CD4-positive, alpha-beta T cell treated with Interleukin-17A for 1 hour (primary cell): ENCODE measurements around the gene GAPT.
"Not testable (repeated sequence)": the region's sequence is repeated elsewhere in the genome, so short reads cannot be mapped to it uniquely, and the experiment has no call there.

ENCODE experiments used
- DNase-seq: peaks from one replicate; pipeline ENCODE4 v3.0.0-alpha.2; 2020

GAPT gene

GRCh38 chr5:58505971-58506640 is 14.9 kb downstream of the GAPT start:
- DNase-seq = no peak

DNA sequence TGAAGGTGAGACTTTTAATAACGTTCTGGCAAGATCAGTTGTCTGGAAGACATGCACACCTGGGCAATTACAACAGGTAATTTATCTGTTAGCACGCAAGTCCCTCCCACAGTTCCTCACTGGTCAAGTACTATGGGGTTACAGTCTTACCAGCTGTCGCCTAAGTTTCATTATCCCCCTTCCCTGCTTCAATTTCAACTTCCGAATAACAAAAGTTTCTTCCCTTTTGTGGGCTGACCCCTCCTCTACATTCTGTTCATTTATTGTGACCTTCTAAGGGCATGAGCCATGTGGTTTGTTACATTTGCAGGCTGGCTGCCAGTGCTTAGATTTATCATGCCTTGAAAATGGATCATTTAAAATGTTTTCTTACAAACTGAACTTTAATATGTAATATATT is 16.5 kb downstream of the GAPT start:
- no peak for DNase-seq

GRCh38 chr5:58517198-58517597 is 26.0 kb downstream of the GAPT start:
- DNase-seq = no peak

- no peak for DNase-seq
Observed at GRCh38 chr5:58523956-58524355, 32.7 kb downstream of the GAPT start.

GRCh38 chr5:58524571-58524970 is 33.3 kb downstream of the GAPT start:
- DNase-seq = no peak

DNA sequence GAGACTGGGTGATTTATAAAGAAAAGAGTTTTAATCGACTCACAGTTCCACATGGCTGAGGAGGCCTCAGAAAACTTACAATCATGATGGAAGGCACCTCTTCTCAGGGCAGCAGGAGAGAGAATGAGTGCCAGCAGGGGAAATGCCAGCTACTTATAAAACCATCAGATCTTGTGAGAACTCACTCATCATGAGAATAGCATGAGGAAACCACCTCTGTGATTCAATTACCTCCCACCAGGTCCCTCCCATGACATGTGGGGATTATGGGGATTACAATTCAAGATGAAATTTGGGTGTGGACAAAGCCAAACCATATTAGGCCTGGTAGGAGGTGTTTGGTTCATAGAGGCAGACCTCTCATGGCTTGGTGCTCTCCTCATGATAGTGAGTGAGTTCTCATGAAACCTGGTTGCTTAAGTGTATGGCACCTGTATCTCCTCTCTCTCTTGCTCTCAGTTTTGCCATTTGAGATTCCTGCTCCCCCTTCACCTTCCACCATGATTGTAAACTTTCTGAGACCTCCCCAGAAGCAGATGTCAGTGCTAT is 39.8 kb downstream of the GAPT start:
- no peak for DNase-seq

DNA sequence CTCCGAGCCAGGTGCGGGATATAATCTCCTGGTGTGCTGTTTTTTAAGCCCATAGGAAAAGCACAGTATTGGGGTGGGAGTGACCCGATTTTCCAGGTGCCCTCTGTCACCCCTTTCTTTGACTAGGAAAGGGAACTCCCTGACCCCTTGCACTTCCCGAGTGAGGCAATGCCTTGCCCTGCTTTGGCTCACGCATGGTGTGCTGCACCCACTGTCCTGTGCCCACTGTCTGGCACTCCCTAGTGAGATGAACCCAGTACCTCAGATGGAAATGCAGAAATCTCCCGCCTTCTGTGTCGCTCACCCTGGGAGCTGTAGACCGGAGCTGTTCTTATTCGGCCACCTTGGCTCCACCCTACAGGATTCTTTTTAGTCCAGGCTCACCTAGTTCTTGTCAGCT is 50.7 kb downstream of the GAPT start:
- not testable (repeated sequence) for DNase-seq

- DNase-seq = no peak
Observed at GRCh38 chr5:58542709-58543108, 51.5 kb downstream of the GAPT start.

- no peak for DNase-seq
Observed at GRCh38 chr5:58543723-58544122, 52.5 kb downstream of the GAPT start.

GRCh38 chr5:58544195-58544594 is 53.0 kb downstream of the GAPT start:
- DNase-seq = peak; percentile 2

DNA sequence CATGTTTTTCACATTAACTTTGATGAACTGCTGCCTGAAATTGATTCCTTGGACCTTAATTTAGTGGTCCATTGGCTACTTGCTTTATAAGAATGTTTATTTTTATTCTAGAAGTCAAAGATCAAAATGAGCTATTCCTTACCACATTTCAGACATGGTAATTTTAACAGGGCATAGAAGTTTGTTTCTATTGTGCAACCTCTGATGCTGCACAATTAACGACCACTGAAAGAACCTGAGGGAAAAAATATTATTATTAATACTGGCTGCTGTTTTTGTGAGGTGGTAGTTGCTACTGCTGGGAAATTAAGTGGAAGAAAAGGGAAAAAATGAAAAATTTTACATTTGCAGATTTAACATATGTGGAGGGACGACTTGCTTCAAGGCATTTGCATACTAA is 53.7 kb downstream of the GAPT start:
- no peak for DNase-seq

GRCh38 chr5:58545912-58546311 is 54.7 kb downstream of the GAPT start:
- no peak for DNase-seq
